Activated CD8-positive, alpha-beta T cell treated with anti-CD3 and anti-CD28 coated beads, Interleukin-2, amount 10 ng/mL, durations not matched to agents 7 days and 5 days (primary cell): ENCODE measurements around the gene GRHL1. TPM values are rescaled to one million over a fixed set of nuclear protein-coding genes. Genes with fewer than 3 reads are reported as not detected.
"Not testable (repeated sequence)": the region's sequence is repeated elsewhere in the genome, so short reads cannot be mapped to it uniquely, and the experiment has no call there.

Experiments
- ATAC-seq: fragments of 150-1000 bp; cut with Tn5 transposase; one replicate; pipeline ENCODE4 v1.10.0; 2021; ENCODE audit warnings: moderate library complexity
- CTCF ChIA-PET: fragments of 350-600 bp; sonication (Branson Sonifier 250); formaldehyde crosslinking; loops from one replicate; lab custom pipeline; 2021; ENCODE audit warnings: antibody characterized with exemption; lab: Charles Lee
- POLR2A ChIA-PET: fragments of 350-600 bp; sonication (Branson Sonifier 250); formaldehyde crosslinking; loops from one replicate; lab custom pipeline; 2021; ENCODE audit warnings: antibody characterized with exemption; lab: Charles Lee
- DNase-seq: peaks from one replicate; pipeline ENCODE4 v3.0.0-alpha.2; 2020
- H3K27ac Mint-ChIP-seq: one replicate; pipeline ENCODE4 v1.8.0; 2021; ENCODE audit warnings: mild to moderate bottlenecking, mixed read lengths
- H3K27me3 Mint-ChIP-seq: one replicate; pipeline ENCODE4 v1.8.0; 2021; ENCODE audit warnings: low read depth, mixed read lengths
- H3K36me3 Mint-ChIP-seq: one replicate; pipeline ENCODE4 v1.8.0; 2021; ENCODE audit warnings: low read depth, mixed read lengths
- H3K4me1 Mint-ChIP-seq: one replicate; pipeline ENCODE4 v1.8.0; 2021; ENCODE audit warnings: low read depth, mixed read lengths
- H3K4me3 Mint-ChIP-seq: one replicate; pipeline ENCODE4 v1.8.0; 2021; ENCODE audit warnings: mild to moderate bottlenecking, mixed read lengths
- H3K9me3 Mint-ChIP-seq: one replicate; pipeline ENCODE4 v1.8.0; 2022; ENCODE audit warnings: mixed read lengths; ENCODE audit not compliant: insufficient read depth
- total RNA-seq, 2 experiments: library from RNA; stranded (reverse); gene quantifications; one replicate each; pipeline ENCODE4 v1.2.3, GENCODE V29; 2021

GRHL1 gene, protein sequence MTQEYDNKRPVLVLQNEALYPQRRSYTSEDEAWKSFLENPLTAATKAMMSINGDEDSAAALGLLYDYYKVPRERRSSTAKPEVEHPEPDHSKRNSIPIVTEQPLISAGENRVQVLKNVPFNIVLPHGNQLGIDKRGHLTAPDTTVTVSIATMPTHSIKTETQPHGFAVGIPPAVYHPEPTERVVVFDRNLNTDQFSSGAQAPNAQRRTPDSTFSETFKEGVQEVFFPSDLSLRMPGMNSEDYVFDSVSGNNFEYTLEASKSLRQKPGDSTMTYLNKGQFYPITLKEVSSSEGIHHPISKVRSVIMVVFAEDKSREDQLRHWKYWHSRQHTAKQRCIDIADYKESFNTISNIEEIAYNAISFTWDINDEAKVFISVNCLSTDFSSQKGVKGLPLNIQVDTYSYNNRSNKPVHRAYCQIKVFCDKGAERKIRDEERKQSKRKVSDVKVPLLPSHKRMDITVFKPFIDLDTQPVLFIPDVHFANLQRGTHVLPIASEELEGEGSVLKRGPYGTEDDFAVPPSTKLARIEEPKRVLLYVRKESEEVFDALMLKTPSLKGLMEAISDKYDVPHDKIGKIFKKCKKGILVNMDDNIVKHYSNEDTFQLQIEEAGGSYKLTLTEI
- total RNA-seq = under 1 TPM; 0.55 to 0.57 TPM

DNA sequence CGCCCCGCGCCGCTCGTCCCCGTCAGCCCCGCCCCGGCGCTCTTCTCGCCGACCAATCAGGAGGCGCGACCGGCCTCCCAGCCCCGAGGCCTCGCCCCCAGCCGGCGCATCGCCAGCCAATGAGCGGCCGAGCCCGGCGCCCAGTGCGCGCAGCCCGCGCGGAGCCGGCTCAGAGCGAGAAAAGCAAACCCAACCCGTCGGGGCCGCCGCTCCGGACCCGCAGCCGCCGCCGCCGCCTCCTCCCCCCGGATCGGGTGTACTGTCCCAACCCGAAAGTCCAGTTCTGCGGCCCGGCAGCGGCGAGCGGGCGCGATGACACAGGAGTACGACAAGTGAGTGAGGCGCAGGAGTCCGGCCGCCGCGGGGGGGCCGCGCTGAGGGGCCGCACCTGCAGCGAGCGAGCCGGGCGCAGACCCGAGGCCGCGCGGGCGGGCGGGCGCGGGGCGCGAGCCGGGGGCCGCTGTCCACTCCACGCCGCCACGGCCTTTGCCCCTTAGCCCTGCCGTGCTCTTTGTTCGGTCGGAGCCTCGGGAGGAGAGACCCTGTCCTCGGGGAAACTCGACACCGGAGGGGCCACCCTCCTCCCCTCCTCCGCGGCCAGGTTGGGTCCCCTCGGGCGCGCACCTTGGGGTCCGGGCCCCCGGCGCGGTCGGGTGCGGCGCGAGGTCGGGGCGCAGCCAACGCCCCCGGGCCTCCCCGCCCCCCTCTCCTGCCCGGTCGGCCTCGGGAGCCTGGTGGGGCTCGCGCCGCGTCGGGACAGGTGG lies at the start of gene GRHL1:
Gene GRHL1, plus strand, starts transcription at position 172 of the 764 bp plus-strand sequence. Its CDS starts 141 bp downstream, at position 313.
- ATAC-seq (peak; percentile 97), DNase-seq (peak; percentile 90)
- Mint-ChIP-seq H3K36me3 (no peaks in the 10 kb centered on the region), H3K27ac (no peak within 1 kb of the TSS), H3K27me3 (peaks cover 52% of the 10 kb centered on the region), H3K4me3 (peak within 1 kb of the TSS; percentile 79), H3K4me1 (peaks cover 7% of the 10 kb centered on the region), H3K9me3 (no peaks in the 10 kb centered on the region)
- POLR2A ChIA-PET = no interaction called here
- CTCF ChIA-PET = no interaction called here

DNA sequence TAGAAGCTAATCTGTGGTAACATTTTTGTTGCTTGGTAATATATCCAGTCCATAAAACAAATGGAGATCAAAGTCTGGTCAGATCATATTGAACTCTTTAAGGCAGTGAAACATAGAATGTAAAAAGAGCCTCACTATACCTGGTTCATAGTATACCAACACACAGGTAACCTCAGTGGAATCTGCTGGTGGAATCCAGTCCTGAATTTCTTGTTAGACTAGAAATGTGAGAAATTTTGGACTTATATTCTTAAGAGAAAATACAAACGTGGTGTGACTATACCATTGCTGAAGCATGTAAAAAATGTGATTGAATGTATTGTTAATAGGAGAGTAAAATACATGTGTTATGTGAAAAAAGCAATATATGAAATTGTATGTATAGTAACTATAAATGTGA lies 46.1 kb upstream of the GRHL1 start:
- ATAC-seq (no peak), DNase-seq (no peak)
- Mint-ChIP-seq H3K36me3 (peaks cover 16% of the 10 kb centered on the region), H3K27ac (no peak overlapping the region), H3K4me3 (no peak overlapping the region), H3K27me3 (no peaks in the 10 kb centered on the region), H3K9me3 (no peaks in the 10 kb centered on the region), H3K4me1 (no peaks in the 10 kb centered on the region)
- POLR2A ChIA-PET = no interaction called here
- CTCF ChIA-PET = no interaction called here

DNA sequence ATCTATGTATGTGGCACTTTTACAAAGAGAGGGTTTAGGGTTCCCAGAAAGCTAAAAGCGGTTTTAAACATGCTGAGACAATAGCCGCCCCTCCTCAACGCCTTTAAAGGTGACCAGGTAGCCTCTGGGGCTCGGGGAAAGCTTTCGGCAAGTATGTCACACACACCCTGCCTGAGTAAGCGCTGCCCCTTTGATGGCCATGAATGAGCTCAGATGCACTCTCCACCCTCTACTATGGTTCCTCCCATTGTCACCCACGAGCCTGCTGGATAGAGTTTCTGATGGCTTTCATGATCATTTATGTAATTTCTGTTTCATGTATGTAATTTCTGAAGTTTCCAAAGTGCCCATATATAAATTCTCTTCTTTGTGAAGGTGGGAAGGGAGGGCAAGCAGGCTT lies 44.1 kb upstream of the GRHL1 start:
- ChIA-PET CTCF (no interaction called here), POLR2A (no interaction called here)
- Mint-ChIP-seq H3K4me1 (no peaks in the 10 kb centered on the region), H3K27me3 (no peaks in the 10 kb centered on the region), H3K4me3 (no peak overlapping the region), H3K36me3 (peaks cover 19% of the 10 kb centered on the region), H3K27ac (no peak overlapping the region), H3K9me3 (no peaks in the 10 kb centered on the region)
- no peak for ATAC-seq
- no peak for DNase-seq

DNA sequence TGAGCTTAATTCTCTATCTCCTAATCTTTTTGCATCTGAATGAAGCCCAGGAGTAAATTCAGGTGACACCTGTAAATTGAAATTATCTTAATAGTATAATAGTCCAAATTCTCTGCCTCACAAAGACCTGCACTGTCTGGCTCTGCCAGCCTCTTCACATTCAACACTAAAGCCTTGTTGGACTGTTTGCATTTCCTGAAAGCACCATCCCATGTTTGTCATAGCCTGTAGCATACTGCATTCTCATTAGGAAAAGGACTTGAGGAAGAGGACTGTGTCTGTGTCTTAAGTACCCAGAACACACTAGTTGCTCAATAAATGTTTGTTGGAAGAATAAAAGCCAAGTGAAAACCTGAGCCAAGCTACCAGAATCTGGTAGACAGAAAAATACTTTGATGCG lies 42.9 kb upstream of the GRHL1 start:
- ChIA-PET CTCF (interaction anchor here (0.5 to 1.6 kb wide), 3 partner anchors 21 to 95 kb away, joined by 3 to 4 read pairs (median 3); no protein-coding TSS in a partner anchor), POLR2A (no interaction called here)
- no peaks in the 10 kb centered on the region for H3K9me3 Mint-ChIP-seq
- ATAC-seq (no peak), DNase-seq (no peak)
- H3K36me3 Mint-ChIP-seq = peaks cover 27% of the 10 kb centered on the region
- no peak overlapping the region for H3K4me3 Mint-ChIP-seq
- H3K27ac Mint-ChIP-seq = no peak overlapping the region
- H3K27me3 Mint-ChIP-seq = no peaks in the 10 kb centered on the region
- H3K4me1 Mint-ChIP-seq = no peaks in the 10 kb centered on the region

DNA sequence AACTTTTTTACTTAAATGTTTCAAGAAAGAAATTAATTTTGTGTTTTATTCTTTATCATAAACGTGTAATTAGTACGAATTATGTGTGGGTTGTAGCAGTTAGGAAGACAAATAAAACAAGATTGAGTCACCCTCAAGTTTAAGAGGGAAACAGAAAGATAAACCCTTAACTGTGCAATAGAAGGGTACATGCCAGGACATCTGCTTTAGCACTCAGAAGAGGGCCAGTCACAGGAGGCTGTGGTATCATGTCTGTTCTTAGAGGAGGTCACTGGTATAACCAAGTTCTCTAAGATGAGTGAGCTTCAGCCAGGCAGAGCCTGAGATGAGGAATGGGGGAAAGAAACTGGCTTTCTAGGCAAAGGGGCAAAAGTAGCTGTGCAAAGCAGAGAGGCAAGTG lies 42.4 kb upstream of the GRHL1 start:
- H3K4me3 Mint-ChIP-seq = no peak overlapping the region
- no peaks in the 10 kb centered on the region for H3K4me1 Mint-ChIP-seq
- H3K27me3 Mint-ChIP-seq = no peaks in the 10 kb centered on the region
- ATAC-seq (no peak), DNase-seq (no peak)
- H3K9me3 Mint-ChIP-seq = no peaks in the 10 kb centered on the region
- H3K36me3 Mint-ChIP-seq = peaks cover 30% of the 10 kb centered on the region
- H3K27ac Mint-ChIP-seq = no peak overlapping the region
- ChIA-PET CTCF (interaction anchor here (0.7 to 1.6 kb wide), 5 partner anchors 9 to 95 kb away, joined by 3 to 4 read pairs (median 3); no protein-coding TSS in a partner anchor), POLR2A (no interaction called here)

DNA sequence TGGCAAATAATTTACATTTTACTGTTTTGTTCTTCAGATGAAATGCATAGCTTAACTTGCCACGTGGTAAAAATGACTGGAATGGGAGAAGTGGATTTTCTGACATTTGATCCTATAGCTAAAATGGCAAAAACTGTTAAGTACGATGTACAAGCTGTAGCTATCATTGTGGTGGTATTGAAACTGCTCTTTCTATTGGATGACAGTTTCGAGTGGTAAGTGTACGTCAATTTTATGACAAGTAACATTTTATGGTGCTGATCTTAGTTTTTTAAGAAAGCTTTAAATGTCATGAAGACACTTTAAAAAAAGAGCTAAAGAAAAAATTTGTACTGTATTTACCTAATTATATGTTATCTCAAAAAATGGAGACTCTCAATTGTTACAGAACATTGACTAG lies 40.8 kb upstream of the GRHL1 start:
- ChIA-PET POLR2A (no interaction called here), CTCF (interaction anchor here (0.7 to 1.6 kb wide), 4 partner anchors 25 to 110 kb away, joined by 3 to 4 read pairs (median 4); no protein-coding TSS in a partner anchor)
- H3K27ac Mint-ChIP-seq = no peak overlapping the region
- H3K9me3 Mint-ChIP-seq = no peaks in the 10 kb centered on the region
- peaks cover 31% of the 10 kb centered on the region for H3K36me3 Mint-ChIP-seq
- H3K27me3 Mint-ChIP-seq = no peaks in the 10 kb centered on the region
- no peak for DNase-seq
- H3K4me1 Mint-ChIP-seq = no peaks in the 10 kb centered on the region
- no peak overlapping the region for H3K4me3 Mint-ChIP-seq
- no peak for ATAC-seq

DNA sequence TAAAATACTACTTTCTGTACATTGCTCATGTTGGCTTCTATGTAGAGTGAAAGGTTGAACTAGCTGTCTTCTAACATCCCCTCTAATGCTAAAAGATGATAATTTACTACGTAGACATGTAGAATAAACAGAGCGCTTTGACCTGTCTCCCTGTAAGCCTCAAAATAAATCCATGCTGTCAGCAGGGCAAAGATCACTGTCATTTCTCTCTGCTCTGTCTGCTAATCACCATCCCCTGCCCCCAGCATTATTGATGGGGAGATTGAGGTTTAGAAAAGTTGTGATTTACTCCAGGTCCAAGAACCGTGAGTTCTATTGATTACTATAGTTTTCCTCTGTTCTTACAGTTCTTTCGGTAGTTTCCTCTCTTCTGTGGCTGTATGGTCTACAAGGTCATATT lies 39.0 kb upstream of the GRHL1 start:
- H3K27ac Mint-ChIP-seq = no peak overlapping the region
- CTCF ChIA-PET = interaction anchor here (2.1 kb wide), 1 partner anchor 112 kb away, joined by 5 read pairs; no protein-coding TSS in a partner anchor
- H3K36me3 Mint-ChIP-seq = peaks cover 33% of the 10 kb centered on the region
- no peak overlapping the region for H3K4me3 Mint-ChIP-seq
- POLR2A ChIA-PET = no interaction called here
- DNase-seq (no peak), ATAC-seq (no peak)
- no peaks in the 10 kb centered on the region for H3K27me3 Mint-ChIP-seq
- no peaks in the 10 kb centered on the region for H3K4me1 Mint-ChIP-seq
- no peaks in the 10 kb centered on the region for H3K9me3 Mint-ChIP-seq

DNA sequence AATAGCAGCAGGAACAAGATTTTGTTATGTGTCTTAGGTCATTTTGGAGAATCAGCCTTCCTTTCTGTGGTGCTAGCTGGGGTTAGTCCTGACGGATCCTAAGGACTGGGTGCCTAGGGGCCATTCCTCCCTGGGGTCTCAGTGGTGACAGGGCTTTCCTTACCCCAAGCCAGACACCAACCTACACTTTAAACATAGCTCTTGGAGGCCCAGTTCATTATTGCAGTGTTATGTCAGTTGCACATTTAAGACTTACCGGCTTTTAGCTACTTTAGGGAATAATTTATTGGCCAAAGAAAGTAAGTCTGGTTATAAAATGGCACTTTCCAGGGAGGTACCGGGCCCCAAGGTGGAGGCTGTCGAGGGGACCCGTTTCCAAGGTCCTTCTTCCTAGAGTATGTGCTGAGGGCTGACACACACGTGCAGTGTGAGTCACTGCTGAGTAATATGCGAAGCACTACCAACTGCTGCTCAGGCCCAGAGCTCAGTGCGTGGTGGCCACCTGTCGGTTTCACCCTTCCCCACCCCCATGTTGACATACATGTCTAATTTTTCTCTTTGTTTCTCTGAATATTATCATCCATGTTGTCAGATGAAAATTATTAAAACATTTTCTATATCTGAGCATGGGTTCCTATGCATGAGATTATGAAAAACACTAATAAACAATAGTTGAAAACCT lies 37.0 kb upstream of the GRHL1 start:
- CTCF ChIA-PET = interaction anchor here (0.6 to 2.1 kb wide), 8 partner anchors 50 to 762 kb away, joined by 3 to 10 read pairs (median 4); no protein-coding TSS in a partner anchor
- ATAC-seq = peak; percentile 73
- H3K27ac Mint-ChIP-seq = no peak overlapping the region
- H3K9me3 Mint-ChIP-seq = no peaks in the 10 kb centered on the region
- peak; percentile 28 for DNase-seq
- H3K27me3 Mint-ChIP-seq = no peaks in the 10 kb centered on the region
- H3K4me1 Mint-ChIP-seq = no peaks in the 10 kb centered on the region
- POLR2A ChIA-PET = interaction anchor here (0.6 kb wide), 1 partner anchor 209 kb away, joined by 3 read pairs; no protein-coding TSS in a partner anchor
- H3K4me3 Mint-ChIP-seq = no peak overlapping the region
- H3K36me3 Mint-ChIP-seq = peaks cover 34% of the 10 kb centered on the region

DNA sequence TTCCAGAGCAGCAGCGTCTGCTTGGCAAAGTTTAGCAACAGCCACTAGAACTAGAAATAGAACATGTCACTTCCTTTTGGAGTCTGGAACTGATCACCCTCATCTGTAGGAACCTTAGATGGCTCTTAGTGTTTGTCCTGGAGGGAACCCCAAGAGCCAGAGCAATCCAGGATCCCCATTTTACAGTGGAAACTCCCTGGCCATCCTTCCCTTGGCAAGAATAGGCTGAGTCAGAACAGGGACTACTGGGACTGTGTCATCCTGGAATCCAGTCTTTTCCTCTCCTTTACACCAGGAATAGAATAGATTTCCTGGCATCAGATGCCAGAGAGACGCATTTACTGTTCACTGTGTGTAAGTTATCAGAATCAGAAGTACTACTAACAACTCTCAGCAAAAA lies 33.2 kb upstream of the GRHL1 start:
- Mint-ChIP-seq H3K36me3 (peaks cover 38% of the 10 kb centered on the region), H3K4me3 (no peak overlapping the region), H3K9me3 (no peaks in the 10 kb centered on the region), H3K4me1 (no peaks in the 10 kb centered on the region), H3K27me3 (no peaks in the 10 kb centered on the region), H3K27ac (no peak overlapping the region)
- no peak for ATAC-seq
- ChIA-PET POLR2A (no interaction called here), CTCF (interaction anchor here (1.0 kb wide), 1 partner anchor 66 kb away, joined by 3 read pairs; no protein-coding TSS in a partner anchor)
- no peak for DNase-seq

DNA sequence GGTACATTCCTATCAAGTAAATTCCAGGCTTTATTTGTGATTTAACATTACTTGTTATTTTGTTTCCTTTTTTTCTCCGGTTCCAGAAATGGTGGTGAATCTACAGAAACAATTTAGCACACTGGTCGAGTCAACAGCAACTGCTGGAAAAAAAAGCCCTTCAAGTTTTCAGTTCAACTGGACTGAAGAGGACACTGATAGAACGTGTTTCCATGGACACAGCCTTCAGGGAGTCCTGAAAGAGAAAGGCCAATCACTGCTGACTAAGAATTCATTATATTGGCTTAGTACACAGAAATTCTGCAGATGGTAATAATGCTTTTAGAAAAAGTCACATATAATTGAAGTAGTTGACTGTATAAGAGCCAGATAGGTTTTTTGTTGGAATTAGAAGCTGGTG lies 32.0 kb upstream of the GRHL1 start:
- Mint-ChIP-seq H3K27ac (no peak overlapping the region), H3K27me3 (no peaks in the 10 kb centered on the region), H3K36me3 (peaks cover 38% of the 10 kb centered on the region), H3K9me3 (no peaks in the 10 kb centered on the region), H3K4me1 (no peaks in the 10 kb centered on the region), H3K4me3 (no peak overlapping the region)
- POLR2A ChIA-PET = no interaction called here
- ATAC-seq (no peak), DNase-seq (no peak)
- CTCF ChIA-PET = no interaction called here

DNA sequence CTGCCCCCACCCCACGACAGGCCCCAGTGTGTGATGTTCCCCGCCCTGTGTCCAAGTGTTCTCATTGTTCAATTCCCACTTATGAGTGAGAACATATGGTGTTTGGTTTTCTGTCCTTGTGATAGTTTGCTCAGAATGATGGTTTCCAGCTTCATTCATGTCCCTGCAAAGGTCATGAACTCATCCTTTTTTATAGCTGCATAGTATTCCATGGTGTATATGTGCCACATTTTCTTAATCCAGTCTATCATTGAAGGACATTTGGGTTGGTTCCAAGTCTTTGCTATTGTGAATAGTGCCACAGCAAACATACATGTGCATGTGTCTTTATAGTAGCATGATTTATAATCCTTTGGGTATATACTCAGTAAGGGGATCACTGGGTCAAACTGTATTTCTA lies 24.5 kb upstream of the GRHL1 start:
- CTCF ChIA-PET, H3K4me3 Mint-ChIP-seq, H3K9me3 Mint-ChIP-seq, H3K27me3 Mint-ChIP-seq, POLR2A ChIA-PET, DNase-seq, H3K4me1 Mint-ChIP-seq, H3K27ac Mint-ChIP-seq, ATAC-seq: not testable (repeated sequence)
- H3K36me3 Mint-ChIP-seq = peaks cover 62% of the 10 kb centered on the region
